HEK293 (cell line): ENCODE measurements around the gene SRP14.

ENCODE experiments used
- CTCF ChIA-PET: fragments of 350-600 bp; formaldehyde crosslinking; extraction: SDS; loops from one replicate; lab custom pipeline; 2021; ENCODE audit warnings: antibody characterized with exemption; lab: Yijun Ruan, JAX
- POLR2A ChIA-PET: fragments of 300-600 bp; formaldehyde crosslinking; extraction: SDS; loops from one replicate; lab custom pipeline; 2020; ENCODE audit warnings: antibody characterized with exemption, inconsistent platforms; lab: Yijun Ruan, JAX
- H3K27ac ChIP-seq: fragments of 200-500 bp; sonication (Bioruptor generic); 2 replicates; pipeline ENCODE4 v1.5.1; 2014; ENCODE audit warnings: low read depth, low read length, control low read depth, inconsistent platforms; ENCODE audit errors: extremely low read depth
- H3K36me3 ChIP-seq, 2 experiments: fragments of 200-500 bp in 1 of 2; sonication (Bioruptor generic) in 1 of 2; 1 replicate in 1 of 2; 2 replicates in 1 of 2; pipeline ENCODE4 v1.5.1; 2014 to 2017; ENCODE audit warnings: inconsistent platforms in 2 of 2, low read length in 2 of 2; ENCODE audit not compliant: control insufficient read depth in 2 of 2, insufficient read depth in 1 of 2
- H3K4me1 ChIP-seq: fragments of 200-500 bp; sonication (Bioruptor generic); 2 replicates; pipeline ENCODE4 v1.5.1; 2014; ENCODE audit warnings: mild to moderate bottlenecking, low read length, inconsistent platforms; ENCODE audit not compliant: control insufficient read depth, insufficient read depth
- H3K4me3 ChIP-seq: 2 replicates; pipeline ENCODE4 v1.5.1; 2011; ENCODE audit warnings: low read depth, mild to moderate bottlenecking, control low read depth, low read length, moderate library complexity
- H3K9me3 ChIP-seq: fragments of 200-500 bp; sonication (Bioruptor generic); 2 replicates; pipeline ENCODE4 v1.5.1; 2014; ENCODE audit warnings: low read depth, low read length, inconsistent platforms; ENCODE audit not compliant: control insufficient read depth, insufficient read depth
- SP7 ChIP-seq: fragments of 450-650 bp; formaldehyde crosslinking; IDR thresholded peaks from 2 replicates; pipeline ENCODE4 v1.5.1; 2016; ENCODE audit warnings: missing biosample characterization, missing genetic modification characterization
- WT1 ChIP-seq: fragments of 450-650 bp; formaldehyde crosslinking; IDR thresholded peaks from 2 replicates; pipeline ENCODE4 v1.5.1; 2016; ENCODE audit warnings: missing biosample characterization, missing genetic modification characterization
- ZBTB48 ChIP-seq: fragments of 450-650 bp; formaldehyde crosslinking; IDR thresholded peaks from 2 replicates; pipeline ENCODE4 v1.5.1; 2016; ENCODE audit warnings: missing biosample characterization, missing genetic modification characterization
- ZFP3 ChIP-seq: fragments of 450-650 bp; formaldehyde crosslinking; IDR thresholded peaks from 2 replicates; pipeline ENCODE4 v1.5.1; 2016; ENCODE audit warnings: low read depth, missing biosample characterization, missing genetic modification characterization
- ZFP41 ChIP-seq: fragments of 450-650 bp; formaldehyde crosslinking; IDR thresholded peaks from 2 replicates; pipeline ENCODE4 v1.5.1; 2016; ENCODE audit warnings: missing biosample characterization, missing genetic modification characterization, borderline replicate concordance
- ZNF112 ChIP-seq: fragments of 450-650 bp; formaldehyde crosslinking; IDR thresholded peaks from 2 replicates; pipeline ENCODE4 v1.5.0; 2017; ENCODE audit warnings: missing biosample characterization, missing genetic modification characterization
- ZNF202 ChIP-seq: fragments of 450-650 bp; formaldehyde crosslinking; IDR thresholded peaks from 2 replicates; pipeline ENCODE4 v1.5.1; 2016; ENCODE audit warnings: missing biosample characterization, missing genetic modification characterization, borderline replicate concordance
- ZNF223 ChIP-seq: fragments of 450-650 bp; formaldehyde crosslinking; IDR thresholded peaks from 2 replicates; pipeline ENCODE4 v1.5.1; 2016; ENCODE audit warnings: missing biosample characterization, missing genetic modification characterization
- ZNF23 ChIP-seq: fragments of 450-650 bp; formaldehyde crosslinking; IDR thresholded peaks from 2 replicates; pipeline ENCODE4 v1.5.1; 2016; ENCODE audit warnings: missing biosample characterization, missing genetic modification characterization, borderline replicate concordance
- ZNF37A ChIP-seq: fragments of 450-650 bp; IDR thresholded peaks from 2 replicates; pipeline ENCODE4 v1.5.1; 2018; ENCODE audit warnings: missing biosample characterization, missing genetic modification characterization
- ZNF416 ChIP-seq: fragments of 450-650 bp; formaldehyde crosslinking; IDR thresholded peaks from 2 replicates; pipeline ENCODE4 v1.5.1; 2016; ENCODE audit warnings: missing biosample characterization, missing genetic modification characterization
- ZNF510 ChIP-seq: fragments of 450-650 bp; formaldehyde crosslinking; IDR thresholded peaks from 2 replicates; pipeline ENCODE4 v1.5.1; 2018; ENCODE audit warnings: mild to moderate bottlenecking, missing genetic modification characterization, missing biosample characterization; ENCODE audit not compliant: insufficient replicate concordance
- ZNF585B ChIP-seq: fragments of 450-650 bp; formaldehyde crosslinking; IDR thresholded peaks from 2 replicates; pipeline ENCODE4 v1.5.1; 2016; ENCODE audit warnings: missing biosample characterization, missing genetic modification characterization
- ZNF626 ChIP-seq: fragments of 450-650 bp; sonication (Bioruptor Pico); formaldehyde crosslinking; IDR thresholded peaks from 2 replicates; pipeline ENCODE4 v1.5.1; 2018; ENCODE audit warnings: missing biosample characterization, missing genetic modification characterization, inconsistent platforms
- ZNF670 ChIP-seq: fragments of 450-650 bp; formaldehyde crosslinking; IDR thresholded peaks from 2 replicates; pipeline ENCODE4 v1.5.1; 2016; ENCODE audit warnings: missing biosample characterization, missing genetic modification characterization, low read depth
- ZSCAN16 ChIP-seq: fragments of 450-650 bp; formaldehyde crosslinking; IDR thresholded peaks from 2 replicates; pipeline ENCODE4 v1.5.1; 2016; ENCODE audit warnings: missing biosample characterization, missing genetic modification characterization
- TF ChIP-seq, protein P1 (sequence below): IDR thresholded peaks from 2 replicates; pipeline ENCODE4 v1.6.1; 2011; ENCODE audit warnings: mild to moderate bottlenecking, low read depth, low read length, borderline replicate concordance
- TF ChIP-seq, protein P2 (sequence below): fragments of 450-650 bp; formaldehyde crosslinking; IDR thresholded peaks from 2 replicates; pipeline ENCODE4 v1.5.1; 2017; ENCODE audit warnings: missing biosample characterization, missing genetic modification characterization
- TF ChIP-seq, protein P3 (sequence below): fragments of 450-650 bp; formaldehyde crosslinking; IDR thresholded peaks from 2 replicates; pipeline ENCODE4 v1.5.1; 2016; ENCODE audit warnings: missing biosample characterization, missing genetic modification characterization
- TF ChIP-seq, protein P4 (sequence below): fragments of 450-650 bp; formaldehyde crosslinking; IDR thresholded peaks from 2 replicates; pipeline ENCODE4 v1.5.1; 2016; ENCODE audit warnings: missing biosample characterization, missing genetic modification characterization
- TF ChIP-seq, protein P5 (sequence below): fragments of 450-650 bp; formaldehyde crosslinking; IDR thresholded peaks from 2 replicates; pipeline ENCODE4 v1.5.1; 2016; ENCODE audit warnings: missing biosample characterization, missing genetic modification characterization

SRP14 gene

DNA sequence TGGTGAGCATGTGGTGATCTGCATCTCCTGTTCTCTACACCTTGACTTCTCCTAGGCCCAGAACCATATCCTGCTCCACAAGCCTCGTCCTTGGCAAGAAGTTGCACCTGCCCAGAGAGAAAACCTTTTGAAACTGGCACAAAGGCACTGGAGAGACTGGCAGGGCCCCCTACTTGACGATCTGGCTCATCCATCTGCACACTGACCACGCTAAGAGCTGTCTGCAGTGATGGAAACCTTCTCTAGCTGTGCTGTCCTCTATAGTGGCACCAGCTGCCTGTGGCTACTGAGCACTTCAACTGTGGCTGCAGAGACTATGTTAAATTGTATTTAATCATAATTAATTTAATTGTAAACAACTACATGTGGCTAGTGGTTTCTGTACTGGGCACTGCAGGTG, 26.2 kb upstream of the SRP14 start:
- no peak overlapping the region for H3K4me3 ChIP-seq
- no peak overlapping the region for H3K27ac ChIP-seq
- H3K4me1 ChIP-seq = peaks cover 24% of the 10 kb centered on the region
- POLR2A ChIA-PET = no interaction called here
- H3K9me3 ChIP-seq = no peaks in the 10 kb centered on the region
- no peaks in the 10 kb centered on the region for H3K36me3 ChIP-seq
- no peak for TF ChIP-seq ZSCAN16 (tag by site-specific recombination)
- TF ChIP-seq ZNF37A (tag by site-specific recombination) = no peak
- CTCF ChIA-PET = interaction anchor here (0.6 to 1.3 kb wide), 3 partner anchors 12 to 39 kb away, joined by 3 to 5 read pairs (median 4); no protein-coding TSS in a partner anchor

DNA sequence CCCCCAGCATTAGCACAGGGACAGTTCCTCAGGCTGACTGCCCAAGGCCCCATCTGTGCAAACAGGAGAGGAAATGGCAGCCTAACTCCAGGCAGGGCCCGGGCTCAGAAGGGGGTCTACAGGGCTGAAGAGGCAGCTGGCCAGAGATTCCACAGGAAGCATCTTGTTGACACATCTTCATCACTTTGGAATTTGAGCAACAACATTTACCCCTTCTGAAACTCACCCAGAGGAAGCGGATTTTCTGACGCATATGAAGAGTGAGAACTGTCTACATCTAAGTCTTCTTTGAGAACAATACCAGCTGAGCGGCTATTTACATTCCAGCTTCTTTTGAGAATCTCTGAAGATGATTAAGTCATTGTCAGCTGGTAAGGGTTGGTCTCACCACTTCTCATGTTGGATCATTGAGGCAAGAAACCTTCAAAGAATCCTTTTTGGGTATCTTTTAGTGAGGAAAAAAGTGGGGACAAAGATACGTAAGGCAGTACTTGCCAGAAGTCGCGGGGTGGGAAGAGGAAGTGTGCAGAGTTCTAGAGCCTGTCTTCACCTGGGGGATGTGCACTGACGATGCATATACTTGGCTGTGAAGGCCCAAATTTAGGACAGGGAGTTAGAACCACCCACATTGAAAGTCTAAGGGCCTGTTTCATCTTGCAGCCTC, 25.4 kb upstream of the SRP14 start:
- Histone ChIP-seq H3K27ac (no peak overlapping the region), H3K4me1 (peaks cover 16% of the 10 kb centered on the region), H3K36me3 (no peaks in the 10 kb centered on the region), H3K9me3 (no peaks in the 10 kb centered on the region), H3K4me3 (no peak overlapping the region)
- TF ChIP-seq ZNF585B (tag by site-specific recombination) (no peak), ZNF23 (tag by site-specific recombination) (no peak), WT1 (no peak), ZFP3 (tag by site-specific recombination) (no peak)
- TF ChIP-seq, protein P1, sequence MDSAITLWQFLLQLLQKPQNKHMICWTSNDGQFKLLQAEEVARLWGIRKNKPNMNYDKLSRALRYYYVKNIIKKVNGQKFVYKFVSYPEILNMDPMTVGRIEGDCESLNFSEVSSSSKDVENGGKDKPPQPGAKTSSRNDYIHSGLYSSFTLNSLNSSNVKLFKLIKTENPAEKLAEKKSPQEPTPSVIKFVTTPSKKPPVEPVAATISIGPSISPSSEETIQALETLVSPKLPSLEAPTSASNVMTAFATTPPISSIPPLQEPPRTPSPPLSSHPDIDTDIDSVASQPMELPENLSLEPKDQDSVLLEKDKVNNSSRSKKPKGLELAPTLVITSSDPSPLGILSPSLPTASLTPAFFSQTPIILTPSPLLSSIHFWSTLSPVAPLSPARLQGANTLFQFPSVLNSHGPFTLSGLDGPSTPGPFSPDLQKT = no peak
- POLR2A ChIA-PET = no interaction called here
- CTCF ChIA-PET = interaction anchor here (0.6 kb wide), 1 partner anchor 35 kb away, joined by 3 read pairs; no protein-coding TSS in a partner anchor

DNA sequence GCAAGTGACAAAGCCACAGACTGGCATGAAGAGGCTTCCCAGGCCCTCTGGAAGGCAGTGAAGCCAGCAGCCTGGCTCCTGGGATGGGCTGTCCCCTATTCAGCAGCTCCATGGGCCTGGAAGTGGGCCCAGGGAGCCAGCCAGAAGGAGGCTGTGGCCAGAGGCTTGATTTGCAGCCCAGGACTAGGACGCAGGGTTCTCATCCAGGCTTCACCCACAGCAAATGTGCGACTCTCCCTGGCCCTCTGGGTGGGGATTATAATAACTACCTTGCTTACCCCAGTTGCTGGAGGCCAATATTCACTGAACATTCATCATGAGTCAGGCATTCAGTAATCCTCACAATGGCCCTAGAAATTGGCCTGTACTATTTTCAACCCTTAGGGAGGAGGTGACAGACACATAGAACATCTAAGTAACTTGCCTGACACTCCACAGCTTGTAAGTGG, 24.6 kb upstream of the SRP14 start:
- Histone ChIP-seq H3K4me1 (peaks cover 10% of the 10 kb centered on the region), H3K4me3 (no peak overlapping the region), H3K9me3 (no peaks in the 10 kb centered on the region), H3K27ac (no peak overlapping the region), H3K36me3 (no peaks in the 10 kb centered on the region)
- CTCF ChIA-PET = interaction anchor here (0.9 kb wide), 1 partner anchor 11 kb away, joined by 3 read pairs; no protein-coding TSS in a partner anchor
- POLR2A ChIA-PET = no interaction called here
- TF ChIP-seq ZFP41 (tag by site-specific recombination) (no peak), ZBTB48 (tag by site-specific recombination) (no peak), ZNF626 (tag by site-specific recombination) (no peak), ZNF223 (tag by site-specific recombination) (no peak), ZNF202 (no peak), ZNF112 (no peak), SP7 (tag by site-specific recombination) (peak; percentile 85), ZNF510 (tag by site-specific recombination) (no peak), ZNF670 (tag by site-specific recombination) (no peak), ZNF416 (tag by site-specific recombination) (no peak)
- TF ChIP-seq, protein P2, sequence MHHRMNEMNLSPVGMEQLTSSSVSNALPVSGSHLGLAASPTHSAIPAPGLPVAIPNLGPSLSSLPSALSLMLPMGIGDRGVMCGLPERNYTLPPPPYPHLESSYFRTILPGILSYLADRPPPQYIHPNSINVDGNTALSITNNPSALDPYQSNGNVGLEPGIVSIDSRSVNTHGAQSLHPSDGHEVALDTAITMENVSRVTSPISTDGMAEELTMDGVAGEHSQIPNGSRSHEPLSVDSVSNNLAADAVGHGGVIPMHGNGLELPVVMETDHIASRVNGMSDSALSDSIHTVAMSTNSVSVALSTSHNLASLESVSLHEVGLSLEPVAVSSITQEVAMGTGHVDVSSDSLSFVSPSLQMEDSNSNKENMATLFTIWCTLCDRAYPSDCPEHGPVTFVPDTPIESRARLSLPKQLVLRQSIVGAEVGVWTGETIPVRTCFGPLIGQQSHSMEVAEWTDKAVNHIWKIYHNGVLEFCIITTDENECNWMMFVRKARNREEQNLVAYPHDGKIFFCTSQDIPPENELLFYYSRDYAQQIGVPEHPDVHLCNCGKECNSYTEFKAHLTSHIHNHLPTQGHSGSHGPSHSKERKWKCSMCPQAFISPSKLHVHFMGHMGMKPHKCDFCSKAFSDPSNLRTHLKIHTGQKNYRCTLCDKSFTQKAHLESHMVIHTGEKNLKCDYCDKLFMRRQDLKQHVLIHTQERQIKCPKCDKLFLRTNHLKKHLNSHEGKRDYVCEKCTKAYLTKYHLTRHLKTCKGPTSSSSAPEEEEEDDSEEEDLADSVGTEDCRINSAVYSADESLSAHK = no peak
- TF ChIP-seq, protein P3, sequence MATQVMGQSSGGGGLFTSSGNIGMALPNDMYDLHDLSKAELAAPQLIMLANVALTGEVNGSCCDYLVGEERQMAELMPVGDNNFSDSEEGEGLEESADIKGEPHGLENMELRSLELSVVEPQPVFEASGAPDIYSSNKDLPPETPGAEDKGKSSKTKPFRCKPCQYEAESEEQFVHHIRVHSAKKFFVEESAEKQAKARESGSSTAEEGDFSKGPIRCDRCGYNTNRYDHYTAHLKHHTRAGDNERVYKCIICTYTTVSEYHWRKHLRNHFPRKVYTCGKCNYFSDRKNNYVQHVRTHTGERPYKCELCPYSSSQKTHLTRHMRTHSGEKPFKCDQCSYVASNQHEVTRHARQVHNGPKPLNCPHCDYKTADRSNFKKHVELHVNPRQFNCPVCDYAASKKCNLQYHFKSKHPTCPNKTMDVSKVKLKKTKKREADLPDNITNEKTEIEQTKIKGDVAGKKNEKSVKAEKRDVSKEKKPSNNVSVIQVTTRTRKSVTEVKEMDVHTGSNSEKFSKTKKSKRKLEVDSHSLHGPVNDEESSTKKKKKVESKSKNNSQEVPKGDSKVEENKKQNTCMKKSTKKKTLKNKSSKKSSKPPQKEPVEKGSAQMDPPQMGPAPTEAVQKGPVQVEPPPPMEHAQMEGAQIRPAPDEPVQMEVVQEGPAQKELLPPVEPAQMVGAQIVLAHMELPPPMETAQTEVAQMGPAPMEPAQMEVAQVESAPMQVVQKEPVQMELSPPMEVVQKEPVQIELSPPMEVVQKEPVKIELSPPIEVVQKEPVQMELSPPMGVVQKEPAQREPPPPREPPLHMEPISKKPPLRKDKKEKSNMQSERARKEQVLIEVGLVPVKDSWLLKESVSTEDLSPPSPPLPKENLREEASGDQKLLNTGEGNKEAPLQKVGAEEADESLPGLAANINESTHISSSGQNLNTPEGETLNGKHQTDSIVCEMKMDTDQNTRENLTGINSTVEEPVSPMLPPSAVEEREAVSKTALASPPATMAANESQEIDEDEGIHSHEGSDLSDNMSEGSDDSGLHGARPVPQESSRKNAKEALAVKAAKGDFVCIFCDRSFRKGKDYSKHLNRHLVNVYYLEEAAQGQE (tag by site-specific recombination) = no peak
- TF ChIP-seq, protein P4, sequence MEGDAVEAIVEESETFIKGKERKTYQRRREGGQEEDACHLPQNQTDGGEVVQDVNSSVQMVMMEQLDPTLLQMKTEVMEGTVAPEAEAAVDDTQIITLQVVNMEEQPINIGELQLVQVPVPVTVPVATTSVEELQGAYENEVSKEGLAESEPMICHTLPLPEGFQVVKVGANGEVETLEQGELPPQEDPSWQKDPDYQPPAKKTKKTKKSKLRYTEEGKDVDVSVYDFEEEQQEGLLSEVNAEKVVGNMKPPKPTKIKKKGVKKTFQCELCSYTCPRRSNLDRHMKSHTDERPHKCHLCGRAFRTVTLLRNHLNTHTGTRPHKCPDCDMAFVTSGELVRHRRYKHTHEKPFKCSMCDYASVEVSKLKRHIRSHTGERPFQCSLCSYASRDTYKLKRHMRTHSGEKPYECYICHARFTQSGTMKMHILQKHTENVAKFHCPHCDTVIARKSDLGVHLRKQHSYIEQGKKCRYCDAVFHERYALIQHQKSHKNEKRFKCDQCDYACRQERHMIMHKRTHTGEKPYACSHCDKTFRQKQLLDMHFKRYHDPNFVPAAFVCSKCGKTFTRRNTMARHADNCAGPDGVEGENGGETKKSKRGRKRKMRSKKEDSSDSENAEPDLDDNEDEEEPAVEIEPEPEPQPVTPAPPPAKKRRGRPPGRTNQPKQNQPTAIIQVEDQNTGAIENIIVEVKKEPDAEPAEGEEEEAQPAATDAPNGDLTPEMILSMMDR (tag by site-specific recombination) = no peak
- TF ChIP-seq, protein P5, sequence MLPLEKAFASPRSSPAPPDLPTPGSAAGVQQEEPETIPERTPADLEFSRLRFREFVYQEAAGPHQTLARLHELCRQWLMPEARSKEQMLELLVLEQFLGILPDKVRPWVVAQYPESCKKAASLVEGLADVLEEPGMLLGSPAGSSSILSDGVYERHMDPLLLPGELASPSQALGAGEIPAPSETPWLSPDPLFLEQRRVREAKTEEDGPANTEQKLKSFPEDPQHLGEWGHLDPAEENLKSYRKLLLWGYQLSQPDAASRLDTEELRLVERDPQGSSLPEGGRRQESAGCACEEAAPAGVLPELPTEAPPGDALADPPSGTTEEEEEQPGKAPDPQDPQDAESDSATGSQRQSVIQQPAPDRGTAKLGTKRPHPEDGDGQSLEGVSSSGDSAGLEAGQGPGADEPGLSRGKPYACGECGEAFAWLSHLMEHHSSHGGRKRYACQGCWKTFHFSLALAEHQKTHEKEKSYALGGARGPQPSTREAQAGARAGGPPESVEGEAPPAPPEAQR (tag by site-specific recombination) = no peak
